GM19043 (cell line): Measurements from ENCODE around the gene CDH4.

Source experiments
- ATAC-seq: cut with Tn5 transposase; IDR thresholded peaks from one replicate; pipeline ENCODE4 v1.9.1; 2021; ENCODE audit warnings: low read depth; ENCODE audit not compliant: unreplicated experiment

CDH4 gene

DNA sequence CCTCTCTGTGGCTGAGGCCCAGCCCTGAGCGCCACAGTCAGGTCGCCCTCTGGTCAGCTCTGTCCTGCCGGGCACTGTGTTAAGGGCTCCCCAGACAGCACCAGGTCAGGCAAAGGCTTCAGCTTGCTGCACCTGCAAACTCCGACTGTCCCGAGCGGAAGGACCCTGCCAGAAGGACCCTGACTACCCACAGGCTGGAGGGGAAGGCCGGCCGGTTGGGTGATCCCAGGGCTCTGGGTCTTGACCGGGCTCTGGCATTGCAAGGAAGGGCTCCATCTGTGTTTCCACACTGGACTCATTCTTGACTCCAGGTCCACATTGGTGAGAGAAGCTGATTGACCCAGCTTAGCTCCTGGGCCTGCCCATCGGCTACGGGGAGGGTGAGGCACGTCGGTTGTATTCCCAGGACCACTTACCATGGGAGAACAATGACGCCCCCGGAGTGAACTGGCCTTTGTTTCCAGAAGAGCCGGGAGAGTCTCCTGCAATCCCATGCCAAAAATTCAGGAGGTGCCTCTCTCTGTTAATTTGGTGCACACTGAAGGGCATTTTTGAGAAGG, 583.8 kb downstream of the CDH4 start:
- ATAC-seq = no peak

DNA sequence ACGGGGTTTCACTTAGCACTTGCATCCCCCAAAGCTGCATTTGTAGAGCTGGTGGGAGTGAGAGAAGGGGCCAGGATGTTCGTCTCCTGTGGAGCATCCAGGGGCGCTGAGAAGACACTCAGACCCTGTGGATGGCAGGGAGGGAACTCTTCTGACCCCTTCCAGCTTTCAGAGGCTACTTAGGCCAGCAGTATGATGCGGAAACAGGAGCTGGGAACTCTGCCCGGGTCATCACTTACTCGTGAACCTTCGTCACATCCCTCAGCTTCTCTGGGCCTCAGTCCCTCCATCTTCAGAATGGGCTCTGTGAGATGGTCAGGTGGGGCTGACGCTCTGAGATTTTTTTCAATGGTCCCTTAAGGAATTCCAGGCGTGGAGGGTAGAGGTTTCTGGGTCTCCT, 585.1 kb downstream of the CDH4 start:
- no peak for ATAC-seq

DNA sequence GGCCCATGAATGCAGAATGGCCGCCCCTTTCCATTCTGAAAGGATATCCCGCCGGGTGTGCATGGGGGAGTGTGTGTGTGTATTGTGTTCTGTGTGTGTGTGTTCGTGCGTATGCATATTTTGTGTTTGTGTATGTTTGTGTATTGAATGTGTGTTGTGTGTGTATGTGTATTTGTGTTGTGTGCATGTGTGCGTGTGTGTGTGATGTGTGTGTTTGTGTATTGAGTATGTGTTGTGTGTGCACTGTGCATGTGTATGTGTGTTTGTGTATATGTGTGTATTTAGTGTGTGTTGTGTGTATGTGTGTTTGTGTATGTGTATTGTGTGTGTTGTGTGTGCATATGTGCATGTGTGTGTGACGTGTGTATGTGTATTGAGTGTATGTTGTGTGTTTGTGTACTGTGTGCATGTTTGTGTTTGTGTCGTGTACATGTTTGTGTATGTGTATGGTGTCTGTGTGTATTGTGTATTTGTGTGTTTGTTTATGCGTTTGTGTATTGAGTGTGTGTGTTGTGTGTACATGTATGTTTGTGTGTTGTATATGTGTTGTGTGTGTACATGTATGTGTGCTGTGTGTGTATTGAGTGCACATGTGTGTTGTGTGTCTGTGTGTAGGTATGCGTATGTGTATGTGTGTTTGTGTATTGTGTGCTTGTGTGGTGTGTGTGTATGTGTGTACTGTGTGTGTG, 587.3 kb downstream of the CDH4 start:
- ATAC-seq = no peak

DNA sequence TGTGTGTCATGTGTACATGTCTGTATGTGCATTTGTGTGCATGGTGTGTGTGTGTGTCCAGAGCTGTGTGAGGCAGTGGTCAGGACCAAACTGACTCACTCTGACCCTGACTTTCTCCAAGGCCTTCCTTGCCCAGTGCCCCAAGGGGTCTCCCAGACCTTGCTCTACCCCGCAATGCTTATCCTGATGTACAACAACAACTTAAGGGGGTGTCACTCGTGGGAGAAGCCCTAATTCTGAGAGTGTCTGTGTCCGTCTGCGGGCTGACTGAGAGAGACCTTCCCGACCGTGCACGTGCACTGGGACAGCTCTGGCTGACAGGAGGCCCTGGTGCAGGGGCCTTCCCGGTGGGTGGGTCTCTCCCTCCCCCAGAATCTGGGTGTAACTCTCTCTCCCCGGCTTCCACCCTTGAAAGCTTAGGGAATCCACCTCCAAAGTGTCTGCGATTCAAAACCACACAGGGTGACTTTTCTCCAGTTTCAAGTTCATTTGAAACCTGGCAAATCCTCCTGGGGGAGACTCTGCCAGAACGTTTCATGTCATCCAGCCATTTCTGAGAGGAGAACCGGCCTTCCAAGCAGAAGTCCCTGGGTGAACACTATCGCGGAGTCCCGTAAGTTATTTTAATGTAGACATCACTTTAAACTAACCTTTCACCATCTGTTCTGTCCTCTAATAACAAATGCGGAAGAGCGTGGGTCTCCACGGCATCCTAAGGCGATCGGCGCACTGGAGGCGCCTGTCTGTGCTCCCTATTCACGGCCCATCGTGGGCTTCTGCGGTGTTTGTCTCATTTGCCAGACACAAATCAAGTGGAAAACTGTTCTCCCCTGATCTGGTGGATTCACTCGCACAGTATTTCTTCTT, 588.1 kb downstream of the CDH4 start:
- no peak for ATAC-seq

DNA sequence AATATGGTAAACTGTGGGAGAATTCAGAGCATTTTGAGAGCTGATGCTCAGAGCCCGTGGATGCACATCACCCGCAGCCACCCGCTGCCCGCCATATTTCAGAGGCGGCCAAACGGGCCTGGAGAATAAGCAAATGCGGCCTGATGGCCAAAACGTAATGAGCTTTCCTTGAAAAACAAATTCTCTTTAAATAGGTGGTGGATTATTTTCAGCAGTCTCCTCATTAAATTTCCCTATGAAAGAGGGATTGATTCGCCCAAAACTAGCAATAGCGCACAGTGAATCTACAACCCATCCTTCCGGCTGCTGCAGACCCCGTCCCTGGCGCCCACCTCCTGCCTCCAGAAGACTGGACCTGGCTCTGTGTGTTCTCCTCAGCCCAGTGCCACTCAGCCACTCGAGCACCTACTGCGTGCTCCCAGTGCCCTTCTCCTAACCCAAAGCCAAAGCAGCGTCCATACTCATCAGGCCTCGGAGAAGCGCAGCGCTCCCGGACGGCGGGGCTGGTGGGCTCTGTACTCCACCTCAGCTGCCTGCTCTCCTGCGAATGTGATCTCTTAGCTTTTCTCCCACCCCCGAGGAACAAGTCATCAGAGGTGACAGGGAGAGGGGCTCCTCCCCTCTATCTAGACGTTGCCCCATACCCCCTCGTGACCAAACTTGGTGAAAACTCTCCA, 588.9 kb downstream of the CDH4 start:
- ATAC-seq = no peak

DNA sequence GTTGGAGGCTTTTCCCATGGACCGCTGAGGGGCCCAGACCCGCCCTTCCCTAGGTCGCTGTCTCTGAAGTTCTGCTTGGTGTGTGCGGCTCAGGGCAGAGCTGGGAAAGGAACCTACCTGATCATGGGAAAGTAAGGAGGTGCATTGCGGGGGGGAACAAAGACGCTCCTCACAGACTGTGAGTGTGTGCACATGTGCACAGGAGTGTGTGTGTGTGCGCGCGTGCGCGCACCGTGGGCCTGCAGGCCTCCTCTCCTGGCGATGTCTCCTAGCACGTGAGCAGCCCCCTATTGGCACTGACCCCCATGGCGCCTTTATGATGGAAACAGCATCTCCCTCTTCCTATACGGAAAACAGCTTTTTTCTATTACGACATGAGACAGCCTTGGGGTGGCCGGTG, 589.5 kb downstream of the CDH4 start:
- no peak for ATAC-seq

DNA sequence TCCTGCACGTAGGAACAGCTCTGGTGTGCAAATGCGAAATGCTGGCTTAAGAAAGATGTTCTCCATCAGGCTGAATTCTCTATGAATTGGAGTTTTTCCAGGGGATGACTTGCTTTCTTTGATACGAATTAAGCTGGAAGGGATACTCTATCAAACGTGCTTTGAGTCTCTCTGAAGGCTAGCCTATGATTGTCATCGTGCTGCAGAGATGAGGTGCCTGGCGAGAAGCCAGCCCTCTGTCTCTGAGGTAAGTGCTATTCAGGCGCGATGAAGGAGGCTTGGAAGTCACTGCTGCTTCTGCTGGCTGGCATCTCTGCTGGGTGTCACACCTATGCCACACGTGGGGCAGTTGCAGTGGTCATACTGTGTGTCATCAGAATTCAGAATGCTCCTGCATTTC, 589.9 kb downstream of the CDH4 start:
- no peak for ATAC-seq

DNA sequence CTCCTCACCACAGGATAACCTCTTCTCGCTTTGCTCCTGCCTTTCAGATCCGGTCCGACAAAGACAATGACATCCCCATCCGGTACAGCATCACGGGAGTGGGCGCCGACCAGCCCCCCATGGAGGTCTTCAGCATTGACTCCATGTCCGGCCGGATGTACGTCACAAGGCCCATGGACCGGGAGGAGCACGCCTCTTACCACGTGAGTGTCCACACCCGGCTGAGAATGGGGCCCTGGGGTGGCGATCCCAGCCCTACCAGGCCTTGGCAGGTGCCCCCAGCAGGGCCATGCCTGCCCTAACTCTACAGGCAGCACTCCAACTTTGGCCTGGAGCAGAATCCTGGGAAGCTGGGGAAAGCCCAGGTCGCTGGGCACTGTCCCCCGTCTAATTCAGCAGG, 592.6 kb downstream of the CDH4 start:
- no peak for ATAC-seq

DNA sequence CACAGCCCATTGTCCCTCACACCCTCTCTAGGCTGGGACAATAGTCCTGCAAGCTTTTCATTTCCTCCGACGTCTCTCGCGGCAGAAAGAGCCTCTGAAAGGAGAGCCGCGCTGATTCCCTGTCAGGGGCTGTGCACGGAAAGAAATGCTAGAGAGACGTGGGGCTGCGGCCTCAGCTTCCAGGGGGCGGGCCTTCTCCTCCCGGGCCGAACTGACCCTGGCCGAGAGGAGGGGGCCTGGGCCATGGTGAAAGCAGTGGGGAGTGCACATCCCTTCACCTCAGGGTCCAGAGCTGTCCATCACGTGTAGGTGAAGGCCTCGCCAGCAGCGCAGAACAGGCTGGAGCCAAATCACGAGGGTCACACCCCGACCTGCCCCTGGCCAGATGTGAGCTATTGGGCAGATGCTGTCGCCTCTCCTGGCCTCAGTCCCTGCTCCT, 593.2 kb downstream of the CDH4 start:
- ATAC-seq = no peak

DNA sequence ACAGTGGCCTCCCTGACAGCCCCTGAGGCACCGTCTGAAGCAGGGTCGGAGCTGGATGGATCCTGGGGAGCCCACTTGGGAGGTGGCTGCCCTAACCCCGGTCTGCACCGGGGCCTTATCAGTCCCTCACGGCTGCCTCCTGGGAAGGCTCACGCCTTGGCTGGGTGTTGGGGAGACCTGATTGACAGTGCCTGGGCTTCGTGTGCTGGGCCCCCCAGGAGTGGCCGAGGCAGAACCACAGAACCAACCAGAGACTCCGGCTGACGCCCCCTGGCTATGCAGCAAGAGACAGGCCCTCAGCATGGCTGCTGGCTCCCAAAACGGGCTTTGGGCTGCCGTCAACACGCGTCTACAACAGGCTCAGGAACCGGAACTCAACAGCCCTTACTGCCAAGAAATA, 594.0 kb downstream of the CDH4 start:
- no peak for ATAC-seq

DNA sequence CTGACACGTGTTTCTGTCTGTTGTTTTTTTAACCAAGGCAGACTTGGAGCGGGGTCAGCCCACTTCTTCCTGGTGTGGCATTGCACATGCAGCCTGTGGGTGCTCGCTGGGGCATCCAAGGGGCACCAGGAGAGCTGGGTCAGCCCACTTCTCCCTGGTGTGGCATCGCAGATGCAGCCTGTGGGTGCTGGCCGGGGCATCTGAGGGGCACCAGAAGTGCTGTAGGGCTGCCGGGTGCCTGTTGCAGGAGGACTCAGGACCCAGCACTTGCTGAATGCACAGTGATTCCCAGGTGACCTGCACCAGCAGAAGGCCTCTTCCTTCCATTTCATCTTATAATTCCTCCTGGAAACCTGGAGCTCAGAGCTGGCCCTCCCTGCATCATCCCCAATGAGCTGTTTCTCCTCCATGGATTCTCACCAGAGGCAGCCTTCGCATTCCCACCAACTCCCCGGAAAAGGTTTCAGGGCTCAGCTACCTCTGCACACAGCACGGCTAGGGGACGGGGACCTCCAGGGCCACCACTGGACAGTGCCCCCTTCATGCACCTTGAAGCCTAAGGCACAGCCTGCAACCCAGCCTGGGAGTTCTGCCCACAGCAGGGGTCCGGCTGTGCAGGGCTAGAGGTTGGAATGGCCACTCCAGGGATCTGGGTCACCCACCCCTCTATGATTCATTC, 594.8 kb downstream of the CDH4 start:
- ATAC-seq = no peak

DNA sequence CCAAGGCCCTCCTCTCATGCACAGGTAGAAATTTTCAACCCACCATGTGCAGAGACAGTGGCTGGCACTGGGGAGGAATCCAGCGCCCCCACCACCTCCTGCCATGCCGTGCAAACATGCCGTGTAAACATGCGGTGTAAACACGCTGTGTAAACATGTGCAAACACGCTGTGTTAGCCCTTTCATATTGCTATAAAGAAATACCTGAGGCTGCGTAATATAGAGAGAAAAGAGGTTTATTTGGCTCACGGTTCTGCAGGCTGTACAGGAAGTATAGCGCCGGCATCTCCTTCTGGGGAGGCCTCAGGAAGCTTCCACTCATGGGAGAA, 595.3 kb downstream of the CDH4 start:
- ATAC-seq = no peak

DNA sequence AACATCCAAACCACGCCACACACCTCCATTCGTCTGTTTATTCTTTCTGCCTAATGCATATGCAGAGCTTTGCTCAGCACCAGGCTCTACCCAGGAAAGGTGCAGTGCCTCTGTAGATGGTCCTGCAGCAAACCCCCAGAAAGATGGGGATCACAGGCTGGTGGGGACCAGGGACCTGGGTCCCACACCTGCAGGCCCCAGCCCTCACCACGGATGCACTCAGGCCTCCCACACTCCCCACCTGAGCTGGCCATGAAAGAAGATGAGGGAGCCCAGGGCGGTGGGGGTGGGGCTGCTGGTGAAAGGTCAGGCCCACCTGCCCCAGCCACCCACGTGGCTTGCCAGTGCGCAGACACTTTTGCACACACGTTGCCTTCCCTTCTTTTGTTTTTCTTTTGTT, 595.9 kb downstream of the CDH4 start:
- ATAC-seq = no peak

DNA sequence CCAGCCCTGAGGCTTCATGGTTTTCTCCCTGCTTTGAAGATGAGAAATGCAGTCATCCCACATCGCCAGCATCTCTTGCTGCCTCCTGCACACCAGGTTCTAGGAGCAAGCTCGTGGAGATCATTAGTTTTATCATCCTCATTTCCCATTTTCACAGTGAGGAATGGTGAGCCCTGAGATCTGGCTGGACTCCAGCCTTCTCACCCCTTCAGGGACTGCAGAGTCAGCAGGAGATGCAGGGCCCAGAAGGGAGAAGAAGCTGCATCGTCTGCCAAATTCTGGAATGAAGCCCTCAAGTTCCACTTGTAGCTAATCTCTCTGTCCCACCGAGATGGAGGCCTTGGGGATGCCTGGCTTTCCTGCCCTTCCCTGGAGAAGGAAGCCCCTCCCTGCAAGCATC, 596.8 kb downstream of the CDH4 start:
- no peak for ATAC-seq

DNA sequence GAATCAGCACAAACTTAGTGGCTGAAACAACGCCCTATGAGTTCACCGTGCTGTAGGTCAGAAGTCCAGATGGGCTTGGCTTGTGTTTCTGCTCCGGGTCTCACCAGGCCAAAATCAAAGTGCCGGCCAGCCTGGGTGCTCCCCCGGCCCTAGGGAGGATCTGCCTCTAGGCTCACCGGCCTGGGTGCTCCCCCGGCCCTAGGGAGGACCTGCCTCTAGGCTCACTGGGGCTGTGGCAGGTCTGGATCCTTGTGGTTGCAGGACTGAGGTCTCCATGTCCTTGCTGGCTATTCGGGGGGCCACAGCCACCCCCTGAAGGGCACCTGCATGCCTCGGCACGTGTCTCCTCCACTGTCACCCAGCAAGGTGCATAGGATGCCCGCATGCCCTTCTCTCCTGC, 597.3 kb downstream of the CDH4 start:
- ATAC-seq = no peak

DNA sequence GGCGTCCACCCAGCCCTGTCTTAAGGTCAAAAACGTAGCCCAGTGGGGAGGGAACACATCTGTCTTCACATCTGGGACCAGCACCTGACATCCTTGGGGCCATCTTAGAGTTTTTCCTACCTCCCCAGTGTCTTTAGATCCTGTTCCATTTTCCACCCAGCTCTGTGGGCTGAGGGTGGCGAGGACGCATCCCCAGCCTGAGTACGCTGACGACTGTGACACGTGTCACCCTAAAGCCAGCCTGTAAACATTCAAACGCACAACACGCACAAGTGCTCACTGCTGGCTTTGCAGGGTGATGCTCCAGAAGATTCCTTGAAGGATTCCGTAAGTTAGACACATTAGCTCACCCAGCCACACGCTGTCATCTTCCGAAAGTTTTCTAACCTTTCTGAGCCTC, 597.8 kb downstream of the CDH4 start:
- ATAC-seq = no peak

DNA sequence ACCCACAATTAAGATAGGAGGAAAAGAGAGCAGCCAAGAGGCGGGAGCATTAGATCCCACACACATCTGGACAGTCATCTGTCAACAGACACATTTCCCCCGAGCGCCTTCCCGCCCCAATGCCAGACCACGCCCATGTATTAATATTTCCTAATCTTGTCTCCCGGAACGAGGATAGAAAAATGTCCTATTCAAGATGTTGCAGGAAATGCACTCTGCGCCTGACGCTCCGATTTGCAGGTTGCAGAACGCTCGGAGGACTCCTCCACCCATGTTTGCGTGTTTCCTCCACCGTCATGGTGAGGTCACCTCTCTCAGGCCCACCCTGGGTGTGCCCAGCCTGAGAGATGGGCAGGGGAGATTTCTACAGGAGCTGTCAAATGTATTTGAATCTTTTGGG, 598.4 kb downstream of the CDH4 start:
- no peak for ATAC-seq

DNA sequence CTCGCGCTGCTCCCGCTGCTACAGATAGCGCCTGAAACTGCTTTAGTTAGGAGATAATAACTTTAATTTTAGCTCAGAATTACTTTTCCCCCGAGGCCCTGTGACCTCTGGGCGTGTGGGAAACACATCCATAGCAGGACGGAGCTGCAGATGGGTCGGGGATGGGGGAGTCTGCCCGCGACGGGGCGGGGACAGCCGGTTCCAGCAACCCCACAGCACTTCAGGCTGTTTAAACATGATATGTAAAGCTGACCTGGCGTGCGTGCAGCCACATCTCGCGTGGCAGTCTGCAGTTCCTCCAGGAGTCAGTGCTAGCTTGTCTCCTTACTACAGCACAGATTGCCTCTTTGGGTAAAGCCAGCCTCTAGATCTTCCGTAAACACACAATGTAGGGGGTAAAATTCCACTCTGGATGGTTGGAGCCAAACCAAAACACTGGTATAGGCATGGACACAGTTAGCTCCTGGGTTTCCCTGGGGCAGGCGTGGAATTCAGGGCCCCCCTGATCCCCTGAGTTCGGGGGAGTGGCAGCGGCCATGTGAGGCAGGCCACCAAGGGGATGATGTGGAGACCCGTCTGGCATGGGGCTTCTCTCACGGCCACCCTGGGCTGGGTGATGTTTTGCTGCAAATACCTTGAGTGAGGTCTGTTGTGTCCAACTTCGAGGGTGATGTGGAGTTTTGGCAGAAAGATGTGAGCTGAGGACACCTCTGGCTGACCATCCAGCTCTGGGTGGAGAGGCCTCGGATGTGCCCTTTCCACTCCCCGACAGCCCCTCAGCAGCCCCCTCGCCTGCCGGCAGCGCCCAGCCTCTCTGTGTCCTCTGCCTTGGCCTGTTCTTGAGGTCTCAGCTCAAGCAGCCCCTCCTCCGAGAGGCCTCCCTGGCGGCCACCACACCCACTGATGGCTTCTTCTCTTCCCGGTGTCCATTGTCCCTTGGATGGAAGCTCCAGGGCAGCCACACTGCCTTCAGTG, 599.2 kb downstream of the CDH4 start:
- no peak for ATAC-seq

DNA sequence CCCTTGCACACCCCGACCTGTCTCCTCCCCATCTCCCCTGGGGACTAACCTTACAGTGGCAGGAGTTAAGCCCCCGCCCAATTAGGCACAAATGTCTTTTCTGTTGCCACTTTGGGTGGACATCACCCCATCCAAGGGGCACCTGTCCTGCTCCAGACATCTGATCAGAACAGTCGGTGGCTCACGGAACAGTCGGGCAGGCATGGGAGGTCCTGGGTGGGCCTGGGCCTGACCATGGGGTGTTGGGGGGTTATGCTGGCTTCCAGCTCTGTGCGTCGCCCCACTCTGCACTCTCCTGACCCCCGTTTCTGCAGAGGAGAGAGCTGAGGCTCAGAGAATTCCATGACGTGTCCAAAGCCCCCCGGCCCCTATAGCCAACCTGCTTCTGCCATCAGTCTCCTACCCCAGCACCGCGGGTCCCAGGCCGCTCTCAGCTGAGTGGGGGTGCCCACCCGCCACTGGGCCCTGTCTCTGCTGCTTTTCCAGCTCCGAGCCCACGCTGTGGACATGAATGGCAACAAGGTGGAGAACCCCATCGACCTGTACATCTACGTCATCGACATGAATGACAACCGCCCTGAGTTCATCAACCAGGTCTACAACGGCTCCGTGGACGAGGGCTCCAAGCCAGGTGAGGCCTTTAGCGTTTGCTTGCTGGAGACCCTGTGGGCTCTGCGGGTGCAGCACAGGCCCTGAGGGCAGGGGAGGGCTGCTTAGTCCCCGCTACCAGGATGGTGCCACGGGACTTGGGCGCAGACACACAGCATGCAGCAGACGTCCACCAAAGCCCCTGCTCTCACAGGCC, 600.4 kb downstream of the CDH4 start:
- ATAC-seq = no peak
